ENCODE data around the gene PWP1. TPM values are rescaled to one million over a fixed set of nuclear protein-coding genes. Genes with fewer than 3 reads are reported as not detected.

Gene PWP1
- total and polyA plus RNA-seq, 10 of the 15 experiments (the other 5 are each of a cell fraction or from before 2014, with no cell fraction given): 42.4 to 283 (median 84.6) TPM

DNA sequence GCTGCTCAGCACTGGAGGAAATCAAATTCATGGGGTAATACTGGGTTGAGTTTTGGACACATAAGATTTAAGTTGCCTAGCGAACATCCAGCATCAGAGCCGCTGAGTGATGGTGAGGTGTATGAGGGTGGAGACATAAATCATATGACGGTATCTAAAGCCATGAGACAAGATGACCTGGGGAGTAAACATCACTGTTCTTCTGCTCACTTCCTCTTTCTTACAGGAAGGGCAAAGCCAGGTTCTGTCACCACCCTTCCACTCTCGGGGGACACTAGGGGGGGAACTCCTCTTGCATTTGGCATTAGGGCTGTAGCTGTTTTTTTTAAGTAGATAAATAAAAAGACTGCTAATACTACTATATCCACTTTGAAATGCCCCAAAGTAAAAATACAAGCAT is 51.3 kb downstream of the PWP1 start:
- 3% methylated on average over 4 of the region's 4 CpGs for WGBS (ENCODE audit: insufficient coverage, insufficient replicate concordance, low lambda C conversion rate, missing lambda C conversion rate)
- Histone ChIP-seq H2AFZ (ENCODE audit: control insufficient read depth, low read depth, low read length) (no peak overlapping the region), H4K20me1 (ENCODE audit: control insufficient read depth, insufficient read depth) (no peaks in the 10 kb centered on the region), H3K27ac (ENCODE audit: control insufficient read depth, insufficient read depth) (no peak overlapping the region), H3K4me1 (ENCODE audit: control insufficient read depth, insufficient read depth, low read length) (peaks cover 3% of the 10 kb centered on the region; the same call in 1 of the 2 replicates), H3K4me2 (ENCODE audit: control insufficient read depth, insufficient read depth) (no peak overlapping the region), H3K4me3 (no peak overlapping the region), H3K27me3 (replicated peaks in 1 of 2; ENCODE audit: control insufficient read depth in 2 of 2, insufficient read depth in 2 of 2, low read length in 1 of 2) (no peaks in the 10 kb centered on the region), H3K9me3 (replicated peaks; ENCODE audit: control insufficient read depth, insufficient read depth, low read length) (no peaks in the 10 kb centered on the region), H3K36me3 (ENCODE audit: control insufficient read depth in 2 of 2, insufficient read depth in 2 of 2, low read length in 1 of 2) (peaks cover 4 to 27% of the 10 kb centered on the region in 2 experiments), H3K79me2 (ENCODE audit: control insufficient read depth, insufficient read depth, low read length) (no peaks in the 10 kb centered on the region), H3K9ac (ENCODE audit: control insufficient read depth, insufficient read depth, low read length) (no peak overlapping the region)
- BruUV-seq (replicated peaks): no TSS peak
- intact Hi-C loops (cut with micrococcal nuclease; ENCODE audit: unreplicated experiment) (no loop called here), in situ Hi-C loops (cut with MboI) (no loop called here)
- ATAC-seq (peak; percentile 100), DNase-seq (ENCODE audit: low read depth, low spot score) (peak; percentile 57), FAIRE-seq (peak; percentile 47)
- SMC1A ChIA-PET (ENCODE audit: uncharacterized antibody, unreplicated experiment): interaction anchor here (1.0 to 1.4 kb wide), 5 partner anchors 13 to 150 kb away, joined by 4 to 6 read pairs (median 5); no protein-coding TSS in a partner anchor
- CTCF ChIA-PET: interaction anchor here (0.6 to 3.3 kb wide), 9 partner anchors 22 to 303 kb away, joined by 3 to 24 read pairs (median 3); no protein-coding TSS in a partner anchor
- RAD21 ChIA-PET (ENCODE audit: unreplicated experiment): interaction anchor here (1.3 to 1.6 kb wide), 2 partner anchors 22 to 148 kb away, joined by 3 to 7 read pairs; no protein-coding TSS in a partner anchor
- POLR2A ChIA-PET: interaction anchor here (0.5 kb wide), 1 partner anchor 93 kb away, joined by 4 read pairs; no protein-coding TSS in a partner anchor
- TF ChIP-seq CREB1 (IDR thresholded peaks at IDR 0.05; ENCODE audit: low read depth) (peak; percentile 89), HDGF (IDR thresholded peaks at IDR 0.05) (no peak), SMC3 (IDR thresholded peaks at IDR 0.05; ENCODE audit: borderline replicate concordance, low read length) (peak; percentile 11; the same call in 1 of the 2 replicates), GABPA (IDR thresholded peaks at IDR 0.05; ENCODE audit: low read depth) (peak; percentile 63; the same call in 1 of the 2 replicates), ZNF384 (IDR thresholded peaks at IDR 0.05; ENCODE audit: borderline replicate concordance, low read depth, low read length) (peak; percentile 73; the same call in 1 of the 2 replicates), CREM (IDR thresholded peaks at IDR 0.05; ENCODE audit: low read depth) (peak; percentile 61; the same call in 1 of the 2 replicates), EP300 (IDR thresholded peaks at IDR 0.05; ENCODE audit: borderline replicate concordance in 1 of 2, control insufficient read depth in 1 of 2, low read depth in 2 of 2, low read length in 2 of 2) (peak in 1 of 2 experiments; percentile 25; a peak in 1 of 4 replicates), POLR2AphosphoS5 (IDR thresholded peaks at IDR 0.05; ENCODE audit: low read length) (0 out of 2 replicates have a peak, but pooled peaks have one; percentile 27), ZBTB40 (IDR thresholded peaks at IDR 0.05; ENCODE audit: borderline replicate concordance) (peak; percentile 36; the same call in 1 of the 2 replicates)
- TF ChIP-seq, protein P1, sequence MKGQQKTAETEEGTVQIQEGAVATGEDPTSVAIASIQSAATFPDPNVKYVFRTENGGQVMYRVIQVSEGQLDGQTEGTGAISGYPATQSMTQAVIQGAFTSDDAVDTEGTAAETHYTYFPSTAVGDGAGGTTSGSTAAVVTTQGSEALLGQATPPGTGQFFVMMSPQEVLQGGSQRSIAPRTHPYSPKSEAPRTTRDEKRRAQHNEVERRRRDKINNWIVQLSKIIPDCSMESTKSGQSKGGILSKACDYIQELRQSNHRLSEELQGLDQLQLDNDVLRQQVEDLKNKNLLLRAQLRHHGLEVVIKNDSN (IDR thresholded peaks at IDR 0.05; ENCODE audit: borderline replicate concordance, extremely low read length, insufficient read depth, low read depth, low read length): no peak
- TF ChIP-seq, protein P2, sequence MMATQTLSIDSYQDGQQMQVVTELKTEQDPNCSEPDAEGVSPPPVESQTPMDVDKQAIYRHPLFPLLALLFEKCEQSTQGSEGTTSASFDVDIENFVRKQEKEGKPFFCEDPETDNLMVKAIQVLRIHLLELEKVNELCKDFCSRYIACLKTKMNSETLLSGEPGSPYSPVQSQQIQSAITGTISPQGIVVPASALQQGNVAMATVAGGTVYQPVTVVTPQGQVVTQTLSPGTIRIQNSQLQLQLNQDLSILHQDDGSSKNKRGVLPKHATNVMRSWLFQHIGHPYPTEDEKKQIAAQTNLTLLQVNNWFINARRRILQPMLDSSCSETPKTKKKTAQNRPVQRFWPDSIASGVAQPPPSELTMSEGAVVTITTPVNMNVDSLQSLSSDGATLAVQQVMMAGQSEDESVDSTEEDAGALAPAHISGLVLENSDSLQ (IDR thresholded peaks at IDR 0.05): peak; percentile 80
- TF ChIP-seq, protein P3, sequence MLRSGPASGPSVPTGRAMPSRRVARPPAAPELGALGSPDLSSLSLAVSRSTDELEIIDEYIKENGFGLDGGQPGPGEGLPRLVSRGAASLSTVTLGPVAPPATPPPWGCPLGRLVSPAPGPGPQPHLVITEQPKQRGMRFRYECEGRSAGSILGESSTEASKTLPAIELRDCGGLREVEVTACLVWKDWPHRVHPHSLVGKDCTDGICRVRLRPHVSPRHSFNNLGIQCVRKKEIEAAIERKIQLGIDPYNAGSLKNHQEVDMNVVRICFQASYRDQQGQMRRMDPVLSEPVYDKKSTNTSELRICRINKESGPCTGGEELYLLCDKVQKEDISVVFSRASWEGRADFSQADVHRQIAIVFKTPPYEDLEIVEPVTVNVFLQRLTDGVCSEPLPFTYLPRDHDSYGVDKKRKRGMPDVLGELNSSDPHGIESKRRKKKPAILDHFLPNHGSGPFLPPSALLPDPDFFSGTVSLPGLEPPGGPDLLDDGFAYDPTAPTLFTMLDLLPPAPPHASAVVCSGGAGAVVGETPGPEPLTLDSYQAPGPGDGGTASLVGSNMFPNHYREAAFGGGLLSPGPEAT (IDR thresholded peaks at IDR 0.05; ENCODE audit: low read depth): no peak
- TF ChIP-seq, protein P4, sequence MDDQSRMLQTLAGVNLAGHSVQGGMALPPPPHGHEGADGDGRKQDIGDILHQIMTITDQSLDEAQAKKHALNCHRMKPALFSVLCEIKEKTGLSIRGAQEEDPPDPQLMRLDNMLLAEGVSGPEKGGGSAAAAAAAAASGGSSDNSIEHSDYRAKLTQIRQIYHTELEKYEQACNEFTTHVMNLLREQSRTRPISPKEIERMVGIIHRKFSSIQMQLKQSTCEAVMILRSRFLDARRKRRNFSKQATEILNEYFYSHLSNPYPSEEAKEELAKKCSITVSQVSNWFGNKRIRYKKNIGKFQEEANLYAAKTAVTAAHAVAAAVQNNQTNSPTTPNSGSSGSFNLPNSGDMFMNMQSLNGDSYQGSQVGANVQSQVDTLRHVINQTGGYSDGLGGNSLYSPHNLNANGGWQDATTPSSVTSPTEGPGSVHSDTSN (IDR thresholded peaks at IDR 0.05; ENCODE audit: insufficient replicate concordance, low read depth, low read length): peak; percentile 65

All from GM12878 (cell line).